Activated naive CD4-positive, alpha-beta T cell treated with Interleukin-2 at 50 U/mL for 16 hours (primary cell): Measurements from ENCODE around the gene CHPF.

Experiments used
- DNase-seq: peaks from one replicate; pipeline ENCODE4 v3.0.0-alpha.2; 2020

Gene CHPF

DNA sequence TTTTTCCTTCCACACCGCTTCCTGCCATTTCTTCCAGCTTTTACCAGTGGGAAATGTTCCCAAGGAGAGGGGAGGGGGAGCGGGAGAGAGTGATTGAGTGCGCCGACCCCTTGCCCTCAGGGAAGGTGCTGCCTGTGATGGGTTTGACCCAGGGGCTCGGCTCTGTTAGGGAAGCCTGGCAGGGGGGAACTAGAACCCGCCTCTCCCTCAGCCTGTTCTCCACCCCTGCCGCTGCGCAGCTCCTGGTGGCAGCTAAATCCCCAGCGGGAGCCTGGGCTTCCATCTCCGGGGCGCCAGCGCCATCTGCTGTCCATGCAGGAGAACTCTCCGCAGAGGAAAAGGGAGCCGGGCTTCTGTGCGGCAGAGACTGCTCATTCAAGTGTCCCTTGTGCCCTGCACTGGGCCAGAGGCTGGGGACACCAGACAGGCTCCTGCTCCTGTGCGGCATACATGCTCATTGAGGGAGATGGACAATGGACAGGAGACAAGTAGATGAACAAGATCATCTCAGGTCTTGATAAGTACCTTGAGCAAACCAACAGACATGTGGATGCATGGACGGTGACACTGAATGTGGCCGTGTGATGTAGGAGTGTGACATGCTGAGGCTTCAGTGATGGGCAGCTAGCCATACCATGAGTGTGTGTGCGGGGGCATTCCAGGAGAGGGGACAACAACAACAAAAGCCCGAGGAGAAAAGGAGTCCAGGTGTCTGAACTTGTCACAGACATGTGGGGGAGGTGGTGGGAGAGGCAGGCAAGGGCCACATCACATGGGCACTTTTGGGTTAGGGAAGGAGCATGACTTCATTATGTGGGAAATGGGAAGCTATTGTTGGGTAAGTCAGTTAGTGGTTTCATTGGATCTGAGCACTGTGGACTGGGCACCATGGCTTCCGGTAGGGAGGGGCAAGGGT is 13.3 kb downstream of the CHPF start:
- DNase-seq, result peak; percentile 85

DNA sequence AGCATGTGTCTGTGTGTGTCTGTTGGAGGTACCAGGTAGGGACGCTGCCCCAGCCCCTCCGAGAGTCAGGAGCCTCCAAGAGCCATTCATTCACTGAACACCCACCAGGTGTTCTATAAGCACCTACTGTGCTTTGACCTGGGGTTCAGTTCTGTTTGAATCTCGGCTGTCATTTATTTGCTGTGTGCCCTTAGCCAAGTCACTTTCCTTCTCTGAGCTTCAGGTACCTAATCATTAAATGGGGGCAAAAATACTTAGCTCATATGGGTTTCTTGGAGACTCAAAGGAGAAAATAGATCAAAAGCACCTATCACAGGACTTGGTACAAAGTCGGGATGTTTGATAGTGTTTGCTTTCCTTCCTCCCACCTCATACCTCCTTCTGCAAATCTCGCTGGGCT is 16.1 kb downstream of the CHPF start:
- no peak for DNase-seq

DNA sequence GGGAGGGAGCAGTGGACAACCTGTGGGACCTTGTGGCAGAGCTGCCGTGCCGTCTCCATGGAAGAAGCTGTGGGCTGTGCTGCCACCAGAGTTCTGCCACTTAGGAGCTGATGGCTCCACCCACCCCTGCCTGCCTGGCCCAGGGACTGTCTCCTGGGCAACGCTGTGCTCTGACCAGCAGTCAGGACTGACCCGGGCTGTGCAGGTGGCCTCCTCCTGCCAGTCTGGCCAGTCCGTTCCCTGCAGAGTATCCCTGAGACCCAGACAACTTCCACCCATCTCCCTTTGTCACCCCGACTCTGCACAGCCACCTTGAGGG is 16.6 kb downstream of the CHPF start:
- no peak for DNase-seq

DNA sequence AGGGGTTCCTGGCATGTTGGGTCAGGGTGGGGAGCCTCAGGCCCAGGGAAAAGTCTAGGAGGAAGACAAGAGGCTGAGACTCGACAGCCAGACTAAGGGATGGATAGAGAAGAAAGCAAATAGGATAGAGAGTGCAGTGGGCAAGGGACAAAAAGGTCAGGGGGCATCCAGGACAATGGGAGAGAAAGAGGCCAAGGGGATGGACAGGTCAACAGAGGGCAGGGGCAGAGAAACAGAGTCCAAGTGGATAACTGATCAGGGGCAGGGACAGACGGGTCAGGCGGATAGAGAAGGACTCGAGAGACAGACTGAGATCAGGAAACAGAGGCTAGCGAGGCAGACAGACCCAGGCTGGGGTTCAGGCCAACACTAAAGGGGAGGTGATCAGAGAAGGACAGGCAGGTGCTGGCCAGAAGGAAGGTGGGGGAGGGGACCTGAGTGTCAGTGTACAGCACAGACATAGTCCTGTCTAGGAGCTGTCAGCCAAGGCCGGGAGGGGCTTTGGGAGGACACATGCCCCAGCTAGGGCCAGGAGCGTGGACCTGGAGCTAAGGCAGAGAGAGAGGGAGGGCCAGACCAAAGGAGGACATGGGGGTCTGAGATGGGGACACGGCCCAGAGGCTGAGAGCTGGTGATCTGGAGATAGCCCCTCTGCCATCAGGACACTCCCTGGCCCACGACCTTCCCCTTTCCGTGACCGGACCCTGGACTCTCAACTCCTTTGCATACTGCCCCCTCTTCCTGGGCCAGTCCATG is 17.1 kb downstream of the CHPF start:
- no peak for DNase-seq

DNA sequence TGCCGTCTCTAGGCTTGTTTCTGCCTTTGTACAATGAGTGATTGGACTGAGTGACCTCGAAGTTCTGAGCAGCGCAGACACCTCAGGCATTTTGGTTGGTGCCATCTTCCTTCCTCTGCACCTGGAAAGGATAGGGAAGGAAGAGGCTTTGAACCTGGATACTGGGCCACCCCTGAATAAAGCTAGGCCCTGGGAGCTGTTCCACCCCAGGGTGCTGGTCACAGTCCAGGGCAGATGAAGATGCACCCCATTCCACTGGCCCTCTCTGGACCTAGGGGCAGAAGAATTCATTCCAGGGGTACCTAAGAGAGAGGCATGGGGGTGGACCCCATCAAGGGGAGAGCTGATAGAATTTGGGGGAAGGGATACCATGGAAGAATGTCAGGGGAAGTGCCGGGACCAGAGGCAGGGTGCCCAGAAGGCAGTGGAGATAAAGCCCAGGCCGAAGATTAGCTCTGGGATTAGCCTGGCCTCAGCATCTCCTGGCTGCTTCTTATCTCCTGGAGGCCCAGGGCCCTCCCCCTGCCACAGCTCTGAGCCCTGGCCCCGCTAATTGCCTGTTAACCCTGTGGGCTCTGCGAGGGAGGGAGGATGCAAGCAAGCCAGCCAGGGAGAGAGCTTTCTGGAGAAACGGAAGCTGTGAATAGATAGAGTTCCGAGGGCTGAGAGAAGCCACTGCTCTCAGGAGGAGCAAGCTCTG is 17.9 kb downstream of the CHPF start:
- no peak for DNase-seq

DNA sequence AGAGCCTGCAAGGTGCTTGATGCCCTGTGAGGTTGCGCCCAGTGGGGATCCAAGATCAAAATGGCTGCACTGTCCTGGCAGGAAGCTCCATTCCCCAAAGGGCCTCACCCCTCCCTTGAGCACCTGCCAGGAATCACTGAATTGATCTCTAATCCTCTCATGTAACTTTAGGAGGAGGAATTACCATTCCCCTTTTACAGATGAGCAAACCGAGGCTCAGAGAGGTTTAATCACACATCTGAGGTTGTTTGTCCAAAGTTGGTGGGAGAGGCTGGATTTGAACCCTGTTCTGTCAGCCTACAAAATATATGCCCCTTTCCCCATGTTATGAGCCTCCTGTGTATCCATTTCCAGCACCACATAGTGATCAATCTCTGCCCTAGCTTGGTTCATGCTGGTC is 18.8 kb downstream of the CHPF start:
- DNase-seq, result no peak

DNA sequence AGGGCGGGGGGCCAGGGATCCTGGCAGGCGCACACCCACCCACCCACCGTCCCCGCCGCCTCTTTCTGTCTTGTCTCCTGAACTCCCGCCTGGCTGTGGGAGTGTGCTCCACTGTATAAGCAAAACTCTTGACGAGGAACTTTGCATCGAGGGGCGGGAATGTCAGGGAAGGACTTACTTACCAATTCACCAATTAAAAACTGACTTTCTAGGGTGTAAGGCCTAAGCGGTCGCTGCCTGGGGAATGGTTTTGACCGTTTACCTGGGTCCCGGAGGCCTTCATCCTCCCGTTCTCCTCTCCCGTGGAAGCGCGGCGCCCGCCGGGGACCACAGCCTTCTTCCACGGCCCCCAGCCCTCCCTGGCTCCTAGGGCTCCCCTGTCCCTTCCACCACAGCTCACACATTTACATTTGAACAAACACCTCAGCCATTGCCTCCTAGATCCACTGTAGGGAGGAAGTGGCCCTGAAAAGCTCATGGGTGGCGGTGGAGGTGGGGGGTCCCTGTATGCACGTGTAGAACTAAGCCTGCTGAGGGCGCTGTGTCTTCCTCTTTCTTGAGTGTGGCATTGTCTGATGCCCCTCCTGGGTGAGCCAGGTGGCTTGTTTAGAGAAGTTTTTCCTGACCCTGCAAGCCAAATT is 20.5 kb downstream of the CHPF start:
- DNase-seq, result no peak

DNA sequence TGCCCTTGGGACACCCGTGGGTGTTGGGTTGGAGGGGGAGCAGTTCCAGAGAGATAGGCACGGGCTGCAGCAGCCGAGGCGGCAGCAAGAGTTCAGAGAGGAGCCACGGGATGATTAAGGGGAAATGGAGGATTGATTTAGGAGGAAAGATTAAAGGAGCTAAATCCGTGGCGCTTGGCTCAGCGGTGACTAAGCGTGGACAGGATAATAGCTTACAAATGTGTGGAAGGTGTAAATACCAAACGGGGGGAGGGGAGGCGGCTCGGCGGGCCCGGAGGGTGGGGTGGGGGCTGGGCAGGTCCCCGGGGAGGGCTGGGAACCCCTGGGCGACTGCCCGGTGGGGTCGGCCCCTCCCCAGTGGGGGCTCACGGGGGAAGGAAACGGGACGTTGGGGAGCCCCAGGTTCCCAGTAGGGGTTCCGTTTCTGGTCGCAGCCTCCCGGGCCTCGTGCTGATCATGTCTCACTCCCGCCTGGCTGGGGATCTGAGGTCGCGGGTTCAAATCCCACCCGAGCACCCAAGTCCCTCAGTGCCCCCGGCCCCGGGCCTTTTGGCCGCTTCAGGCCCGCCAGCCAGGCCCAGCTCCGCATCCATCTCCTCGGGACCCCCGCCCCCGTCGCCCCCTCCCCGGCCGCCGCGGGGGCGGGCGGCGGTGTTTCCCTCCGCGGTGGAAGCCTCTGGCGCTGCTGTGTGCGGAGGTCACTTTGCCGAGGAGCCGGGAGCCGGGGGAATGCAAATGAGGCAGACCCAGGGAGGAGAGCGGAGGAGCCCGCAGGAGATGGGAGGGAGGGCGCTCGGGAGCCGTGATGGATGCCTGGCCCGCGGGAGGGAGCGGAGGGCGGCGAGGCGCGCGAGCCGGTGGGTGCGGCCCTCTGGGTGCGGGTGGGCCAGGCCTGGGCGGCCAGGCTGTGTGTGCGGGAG is 21.2 kb downstream of the CHPF start:
- DNase-seq, result no peak

DNA sequence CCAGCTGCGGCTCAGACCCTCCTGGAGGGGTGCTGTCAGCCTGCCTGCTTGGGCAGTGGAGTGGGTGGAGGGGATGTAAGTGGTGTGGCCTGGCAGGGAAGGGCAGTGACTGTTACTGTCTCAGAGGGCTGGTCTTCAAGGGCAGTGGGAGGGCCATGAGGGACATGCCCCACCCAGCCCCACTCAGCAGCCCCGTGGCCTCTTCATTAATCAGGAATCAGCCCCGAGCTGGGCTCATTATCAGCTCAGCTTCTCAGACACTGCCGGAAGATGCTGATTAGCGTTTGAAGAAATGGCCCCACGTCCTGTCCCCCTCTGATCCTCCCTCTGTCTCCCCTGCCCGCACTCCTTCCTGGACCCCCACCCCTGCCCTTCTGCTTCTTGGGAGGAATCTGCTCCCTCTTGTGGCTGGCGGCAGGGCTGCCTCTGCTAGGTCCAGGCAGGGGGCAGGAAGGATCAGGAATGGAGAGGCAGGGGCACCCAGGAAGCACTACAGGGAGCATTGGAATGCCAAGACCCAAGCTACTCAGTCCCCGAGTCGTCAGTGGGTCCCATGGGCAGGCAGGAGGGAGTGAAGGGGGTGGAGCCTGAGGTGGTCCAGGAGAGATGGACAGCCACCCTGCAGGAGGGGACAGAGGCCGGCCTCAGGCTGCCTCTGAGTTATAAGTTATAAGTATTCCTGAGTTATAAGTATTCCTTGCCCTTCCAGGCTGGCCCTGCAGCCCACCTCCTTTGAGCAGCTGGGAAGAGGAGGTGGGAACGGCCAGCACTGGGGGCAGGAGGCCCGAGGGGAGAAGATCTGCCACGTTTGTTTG is 22.3 kb downstream of the CHPF start:
- DNase-seq, result no peak

DNA sequence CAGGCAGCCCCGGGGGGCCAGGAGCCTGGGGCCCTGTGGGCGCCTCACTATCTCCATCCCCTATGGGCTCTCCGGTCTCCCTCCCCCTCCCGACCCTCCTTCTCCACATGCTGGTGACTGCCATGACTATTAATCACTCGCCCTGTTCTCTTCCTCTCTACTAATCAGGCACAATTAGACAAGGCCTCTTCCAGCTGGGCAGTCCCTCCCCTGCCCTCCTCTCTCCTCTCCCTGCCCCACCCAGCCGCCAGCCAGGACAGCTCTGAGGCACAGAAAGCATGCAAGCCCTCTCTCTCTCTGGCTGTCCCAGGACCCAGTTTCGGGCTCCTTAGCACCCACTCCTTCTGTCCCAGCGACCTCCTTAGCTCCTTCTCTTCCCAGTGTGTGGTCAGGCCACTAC is 23.5 kb downstream of the CHPF start:
- DNase-seq, result no peak

DNA sequence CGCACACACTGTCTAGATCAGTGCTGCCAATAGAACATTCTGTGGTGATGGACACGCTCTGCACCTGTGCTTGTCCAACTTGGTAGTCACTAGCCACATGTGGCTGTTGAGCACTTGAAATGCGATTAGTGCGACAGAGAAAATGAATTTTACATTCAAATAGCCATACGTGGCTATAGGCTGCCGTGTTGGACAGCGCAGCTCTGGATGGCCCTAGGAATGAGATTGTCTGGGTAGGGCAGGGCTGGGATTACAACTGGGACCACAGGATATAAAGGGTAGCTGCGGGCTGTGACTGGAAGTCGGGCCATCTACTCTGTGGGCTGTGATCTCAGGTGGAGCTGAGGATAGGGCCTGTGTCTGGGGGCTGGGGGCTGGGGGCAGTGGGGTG is 24.1 kb downstream of the CHPF start:
- DNase-seq, result no peak

DNA sequence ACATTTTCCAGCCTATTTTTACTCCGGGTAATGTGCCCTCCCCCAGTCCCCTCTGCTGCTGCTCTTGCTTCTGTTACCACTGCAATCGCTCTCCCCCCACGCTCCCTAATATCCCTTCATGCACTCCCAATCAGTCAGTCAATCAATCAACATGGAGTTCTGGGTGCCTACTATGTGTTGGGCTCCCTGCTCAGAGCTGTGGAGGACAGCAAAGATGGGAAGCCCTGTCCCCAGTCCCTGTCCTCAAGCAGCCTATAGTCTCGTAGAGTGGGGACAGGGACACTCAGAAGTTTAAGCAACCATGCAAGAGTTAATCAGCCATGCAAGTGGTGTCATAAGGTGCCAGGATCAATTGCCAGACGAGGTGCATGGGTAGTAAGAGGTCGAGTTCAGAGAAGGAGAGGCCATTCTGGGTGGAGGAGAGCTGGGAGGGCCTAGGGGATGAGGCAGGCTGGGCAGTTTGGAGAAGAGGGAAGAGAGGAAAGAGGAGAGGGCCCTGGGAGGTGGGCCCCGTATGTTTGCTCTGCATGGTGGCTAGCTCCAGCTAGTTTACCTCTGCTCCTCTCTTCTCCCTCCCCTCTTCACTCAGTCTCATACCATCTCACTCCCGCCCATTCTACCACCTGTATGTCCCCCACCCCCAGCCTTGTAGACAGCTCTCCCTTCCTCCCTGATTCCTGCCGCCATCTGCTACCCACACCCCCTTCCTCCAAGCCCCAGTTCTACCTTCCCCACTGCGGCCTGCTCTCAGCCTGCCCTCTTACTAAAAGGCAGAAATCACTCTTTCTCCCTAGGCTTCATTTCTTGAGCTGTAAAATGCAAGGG is 25.4 kb downstream of the CHPF start:
- DNase-seq, result no peak

DNA sequence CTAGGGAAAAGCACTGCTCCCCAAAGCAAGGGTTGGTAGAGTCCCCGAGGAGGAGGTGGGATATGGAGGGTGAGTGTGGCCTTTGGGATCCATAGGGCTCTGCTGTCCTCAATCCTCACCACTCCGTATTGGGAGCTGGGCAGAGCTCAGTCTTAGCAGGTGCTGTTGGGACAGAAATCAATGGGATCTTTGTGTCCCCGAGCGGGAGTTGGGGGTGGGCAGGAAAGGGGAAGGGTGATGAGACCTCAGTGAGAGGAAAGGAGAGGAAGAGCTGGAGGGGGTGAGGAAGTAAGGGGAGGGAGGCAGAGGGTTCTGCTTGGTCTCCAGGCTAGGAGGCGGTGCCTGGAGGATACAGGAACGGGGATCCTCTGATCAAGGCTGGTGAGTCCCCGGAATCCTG is 26.7 kb downstream of the CHPF start:
- no peak for DNase-seq

DNA sequence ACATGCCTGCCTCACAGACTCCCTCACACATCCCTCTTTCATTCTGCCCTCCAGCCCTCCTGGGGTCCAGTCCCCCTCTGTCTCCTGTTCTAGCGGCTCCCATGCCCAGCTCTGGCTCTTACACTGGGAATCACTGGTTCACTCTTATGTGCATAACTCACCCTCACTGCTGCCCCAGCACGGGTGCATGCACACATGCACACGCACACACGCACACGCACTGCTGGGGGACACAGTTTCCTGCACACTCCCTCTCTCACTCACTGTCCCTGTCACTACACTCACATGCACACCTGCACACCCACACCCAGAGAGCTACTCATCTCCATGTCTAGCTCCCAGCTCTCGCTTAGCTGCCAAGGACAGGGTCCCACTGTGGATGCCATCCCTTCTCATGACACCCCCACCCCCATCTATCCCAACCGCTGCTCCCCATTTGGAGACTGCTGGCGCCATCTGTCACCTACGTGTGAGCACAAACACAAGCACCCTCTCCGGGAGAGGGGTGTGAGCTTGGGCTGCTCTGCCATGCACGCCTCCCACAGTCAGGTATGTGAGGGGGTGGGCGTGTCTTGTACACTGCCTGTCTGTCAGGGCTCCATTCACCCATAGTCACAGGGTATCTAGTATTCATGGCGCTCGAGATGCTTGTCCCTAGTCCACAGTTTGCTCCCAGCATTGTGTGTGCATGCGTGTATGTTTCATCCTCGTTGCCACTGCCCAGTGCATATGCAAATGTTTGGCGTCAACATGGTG is 27.6 kb downstream of the CHPF start:
- DNase-seq, result no peak

DNA sequence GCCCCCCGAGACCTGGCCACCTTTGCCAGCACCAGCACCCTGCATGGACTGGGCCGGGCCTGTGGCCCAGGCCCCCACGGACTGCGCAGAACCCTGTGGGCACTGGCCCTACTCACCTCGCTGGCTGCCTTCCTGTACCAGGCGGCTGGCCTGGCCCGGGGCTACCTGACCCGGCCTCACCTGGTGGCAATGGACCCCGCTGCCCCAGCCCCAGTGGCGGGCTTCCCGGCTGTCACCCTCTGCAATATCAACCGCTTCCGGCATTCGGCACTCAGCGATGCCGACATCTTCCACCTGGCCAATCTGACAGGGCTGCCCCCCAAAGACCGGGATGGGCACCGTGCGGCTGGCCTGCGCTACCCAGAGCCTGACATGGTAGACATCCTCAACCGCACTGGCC is 28.8 kb downstream of the CHPF start:
- no peak for DNase-seq

DNA sequence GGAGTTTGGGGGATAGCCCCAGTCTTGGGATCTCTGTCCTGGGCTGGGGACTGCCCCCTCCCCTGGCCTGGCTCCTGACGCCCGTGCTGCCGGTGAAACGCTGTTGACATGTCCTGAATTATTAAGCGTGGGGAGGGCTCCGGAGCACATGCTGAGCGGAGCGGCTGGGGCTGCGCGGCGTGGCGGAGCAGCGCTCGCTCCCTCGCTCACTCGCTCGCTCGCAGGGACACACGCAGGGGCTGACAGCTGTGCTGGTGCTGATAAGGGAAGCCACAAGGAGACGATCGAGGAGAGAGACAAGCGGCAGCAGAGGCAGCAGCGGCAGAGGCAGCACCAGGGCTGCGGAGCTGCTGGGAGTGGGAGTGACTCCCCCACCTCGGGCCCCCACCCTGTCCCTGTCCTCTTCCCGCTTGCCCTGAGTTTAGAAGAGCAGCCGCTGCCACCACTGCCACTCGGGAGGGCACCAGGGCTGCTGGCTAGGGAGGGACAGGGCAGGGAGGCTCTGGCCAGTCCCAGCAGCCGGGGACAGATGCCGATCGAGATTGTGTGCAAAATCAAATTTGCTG is 29.3 kb downstream of the CHPF start, which contains the start of gene ASIC4:
ASIC4 (plus strand) TSS at position 287 of the 566 bp plus-strand sequence; CDS start at position 530, 243 bp downstream.
- no peak for DNase-seq

DNA sequence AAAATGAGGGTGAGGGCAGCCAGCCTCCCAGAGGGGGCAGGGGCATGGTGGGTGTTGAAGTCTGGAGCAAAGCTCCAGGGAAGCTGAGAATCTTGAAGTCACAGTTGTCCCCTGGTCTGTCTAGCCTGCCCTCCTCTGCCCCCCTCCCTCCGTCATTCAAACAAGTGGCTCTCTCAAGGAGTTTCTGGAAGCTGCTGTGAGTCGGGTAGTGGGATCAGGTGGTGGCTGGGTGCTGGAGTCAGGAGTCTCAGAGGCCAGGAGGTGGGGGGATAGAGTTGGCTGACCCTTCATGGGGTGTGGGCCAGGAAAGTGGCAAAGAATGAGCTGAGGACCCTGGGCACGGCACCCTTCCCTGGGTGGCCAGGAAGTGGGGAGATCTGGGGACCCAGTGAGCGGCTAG is 29.8 kb downstream of the CHPF start:
- DNase-seq, result no peak

DNA sequence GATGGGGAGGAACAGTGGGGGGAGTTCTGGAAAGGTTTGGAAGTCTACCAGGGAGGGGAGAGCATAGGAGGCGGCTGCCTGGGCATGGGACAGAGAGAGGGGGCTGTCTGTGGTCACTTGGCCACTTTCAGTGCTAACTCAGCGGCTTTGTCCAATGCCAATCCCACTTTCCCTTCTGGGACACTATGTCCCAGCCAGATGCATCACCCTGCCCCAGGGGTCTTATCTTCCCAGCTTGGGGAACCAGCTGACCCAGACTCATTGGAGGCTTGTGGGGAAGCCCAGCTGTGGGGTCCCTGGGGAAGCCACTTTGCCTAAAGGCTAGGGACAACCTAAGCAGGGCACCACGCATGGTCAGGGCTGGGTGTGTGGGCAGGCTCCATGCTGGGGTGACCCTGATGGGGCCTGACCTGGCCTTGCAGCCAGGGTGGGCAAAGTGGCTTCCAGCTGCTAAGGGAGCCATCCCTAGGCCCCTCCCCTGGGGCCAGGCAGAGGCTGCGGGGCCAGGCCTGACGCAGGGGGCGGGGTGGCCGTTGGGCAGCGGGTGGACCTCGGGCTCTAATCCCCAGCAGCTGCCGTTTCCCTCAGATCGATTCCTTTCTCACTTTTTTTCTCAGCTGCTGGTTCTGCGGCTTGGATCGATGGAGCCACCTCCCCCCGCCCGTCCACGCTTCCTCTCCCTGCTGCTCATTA is 30.9 kb downstream of the CHPF start:
- DNase-seq, result no peak
